ENCODE measurements around the gene ARPP21.

GRCh38 chr3:35647461-35647860, 8.1 kb downstream of the ARPP21 start:
- TF ChIP-seq GATA2 (IDR thresholded peaks at IDR 0.05; ENCODE audit: insufficient read depth, insufficient read length, low read depth, low read length) (no peak), CTCF (IDR thresholded peaks at IDR 0.05; ENCODE audit: extremely low read depth in 1 of 2, insufficient read depth in 1 of 2, low read depth in 1 of 2, low read length in 2 of 2) (no peak), MAX (IDR thresholded peaks at IDR 0.05; ENCODE audit: insufficient read depth, insufficient read length) (no peak)

Measured in endothelial cell of umbilical vein (primary cell).